Raji (cell line): ENCODE data around the gene ADAMTS20.

Experiments used
- POLR2A ChIP-seq: IDR thresholded peaks from 2 replicates; pipeline ENCODE4 v1.6.1; 2011; ENCODE audit warnings: low read depth, low read length, control low read depth; ENCODE audit not compliant: insufficient read depth

Gene ADAMTS20

GRCh38 chr12:43308776-43309175 is 243.2 kb downstream of the ADAMTS20 start:
- TF ChIP-seq POLR2A: no peak

- TF ChIP-seq POLR2A: no peak
Measured at GRCh38 chr12:43307126-43307525, 244.9 kb downstream of the ADAMTS20 start.

GRCh38 chr12:43306066-43306465 is 245.9 kb downstream of the ADAMTS20 start:
- TF ChIP-seq POLR2A: no peak

- no peak for TF ChIP-seq POLR2A
Measured at GRCh38 chr12:43305065-43305464, 246.9 kb downstream of the ADAMTS20 start.
